Keratinocyte (primary cell): ENCODE data around the gene CGB5. TPM values are rescaled to one million over a fixed set of nuclear protein-coding genes. Genes with fewer than 3 reads are reported as not detected.
"Not testable (repeated sequence)": the region's sequence is repeated elsewhere in the genome, so short reads cannot be mapped to it uniquely, and the experiment has no call there.

ENCODE experiments used
- DNase-seq: peaks from one replicate; pipeline ENCODE4 v3.0.0-alpha.2; 2011; ENCODE audit warnings: low read depth, missing footprints, low spot score
- FAIRE-seq: peaks from 2 replicates; lab custom pipeline; 2011; peaks lifted over from hg19 to GRCh38; lab: Jason Lieb, UNC
- H2AFZ ChIP-seq: 2 replicates; pipeline ENCODE4 v1.6.0; 2012; ENCODE audit warnings: low read length, control low read depth, inconsistent platforms; ENCODE audit not compliant: control insufficient read depth
- H3K27ac ChIP-seq: 2 replicates; pipeline ENCODE4 v1.5.1; 2011; ENCODE audit warnings: low read length; ENCODE audit not compliant: control insufficient read depth, insufficient read depth
- H3K27me3 ChIP-seq: 3 replicates; pipeline ENCODE4 v1.6.0; 2011; ENCODE audit warnings: low read length; ENCODE audit not compliant: control insufficient read depth, insufficient read depth; ENCODE audit errors: extremely low read depth
- H3K36me3 ChIP-seq, 2 experiments: 2 replicates in 1 of 2; 3 replicates in 1 of 2; pipeline ENCODE4 v1.5.1; 2011; ENCODE audit warnings: low read length in 2 of 2, mild to moderate bottlenecking in 1 of 2; ENCODE audit not compliant: control insufficient read depth in 2 of 2, insufficient read depth in 2 of 2; ENCODE audit errors: extremely low read depth in 1 of 2
- H3K4me1 ChIP-seq: 3 replicates; pipeline ENCODE4 v1.5.1; 2011; ENCODE audit warnings: low read length; ENCODE audit not compliant: control insufficient read depth, insufficient read depth; ENCODE audit errors: extremely low read depth
- H3K4me2 ChIP-seq: 3 replicates; pipeline ENCODE4 v1.6.0; 2011; ENCODE audit warnings: low read depth, low read length; ENCODE audit not compliant: control insufficient read depth, insufficient read depth; ENCODE audit errors: extremely low read depth
- H3K4me3 ChIP-seq, 3 experiments: fragments of 200-600 bp in 1 of 3; sonication (generic) in 1 of 3; 2 replicates in 2 of 3; 3 replicates in 1 of 3; pipeline ENCODE4 v1.5.1; 2011 to 2016; ENCODE audit warnings: low read length in 3 of 3, mild to moderate bottlenecking in 3 of 3, control low read depth in 2 of 3, inconsistent platforms in 1 of 3, low read depth in 1 of 3, mixed read lengths in 1 of 3, mixed run types in 1 of 3, moderate library complexity in 1 of 3; ENCODE audit not compliant: control insufficient read depth in 2 of 3, insufficient read depth in 2 of 3; ENCODE audit errors: extremely low read depth in 1 of 3
- H3K79me2 ChIP-seq: 2 replicates; pipeline ENCODE4 v1.6.0; 2012; ENCODE audit warnings: low read length; ENCODE audit not compliant: control insufficient read depth, insufficient read depth
- H3K9ac ChIP-seq: 3 replicates; pipeline ENCODE4 v1.6.0; 2011; ENCODE audit warnings: low read length; ENCODE audit not compliant: control insufficient read depth, insufficient read depth; ENCODE audit errors: extremely low read depth
- H3K9me1 ChIP-seq: 3 replicates; pipeline ENCODE4 v1.6.0; 2011; ENCODE audit warnings: low read length; ENCODE audit not compliant: control insufficient read depth, insufficient read depth; ENCODE audit errors: extremely low read depth
- H3K9me3 ChIP-seq: 2 replicates; pipeline ENCODE4 v1.5.1; 2012; ENCODE audit warnings: low read depth, low read length; ENCODE audit not compliant: control insufficient read depth
- H4K20me1 ChIP-seq: 3 replicates; pipeline ENCODE4 v1.6.0; 2011; ENCODE audit warnings: low read length; ENCODE audit not compliant: control insufficient read depth, insufficient read depth; ENCODE audit errors: extremely low read depth
- dilution Hi-C: fragments of 300-500 bp; cut with MboI; formaldehyde crosslinking; loops from one replicate; pipeline ENCODE4 v1.7.0; 2020; ENCODE audit warnings: low sequenced_read_pairs; ENCODE audit not compliant: extremely low pct_ligation_motif_present
- polyA plus RNA-seq, 5 experiments: library from polyadenylated mRNA; depleted of rRNA in 3 of 5; stranded (reverse) in 3 of 5; stranded (forward) in 1 of 5; unstranded in 1 of 5; fragments of >200 nt; gene quantifications; 1 replicate in 1 of 5; 2 replicates in 3 of 5; 3 replicates in 1 of 5; pipeline versions ENCODE4 v1.2.1 to v1.2.3, GENCODE V29; 2011 to 2012; ENCODE audit warnings: missing spikeins in 2 of 5, low read depth in 1 of 5, low replicate concordance in 1 of 5
- TF ChIP-seq, protein P1 (sequence below), 3 experiments: IDR thresholded peaks in 1 of 3; conservative IDR thresholded peaks in 1 of 3; optimal IDR thresholded peaks in 1 of 3; 2 replicates in 2 of 3; 3 replicates in 1 of 3; pipeline versions ENCODE3 to v1.5.1; 2011; ENCODE audit warnings: low read length in 3 of 3, mild to moderate bottlenecking in 3 of 3, moderate library complexity in 2 of 3, control low read depth in 1 of 3, inconsistent platforms in 1 of 3; ENCODE audit not compliant: insufficient read depth in 2 of 3; ENCODE audit errors: extremely low read depth in 1 of 3

Gene CGB5
- polyA plus RNA-seq, 1 donor (not counting 4 experiments of a cell fraction or from before 2014, with no cell fraction given) = 0.21 TPM

DNA sequence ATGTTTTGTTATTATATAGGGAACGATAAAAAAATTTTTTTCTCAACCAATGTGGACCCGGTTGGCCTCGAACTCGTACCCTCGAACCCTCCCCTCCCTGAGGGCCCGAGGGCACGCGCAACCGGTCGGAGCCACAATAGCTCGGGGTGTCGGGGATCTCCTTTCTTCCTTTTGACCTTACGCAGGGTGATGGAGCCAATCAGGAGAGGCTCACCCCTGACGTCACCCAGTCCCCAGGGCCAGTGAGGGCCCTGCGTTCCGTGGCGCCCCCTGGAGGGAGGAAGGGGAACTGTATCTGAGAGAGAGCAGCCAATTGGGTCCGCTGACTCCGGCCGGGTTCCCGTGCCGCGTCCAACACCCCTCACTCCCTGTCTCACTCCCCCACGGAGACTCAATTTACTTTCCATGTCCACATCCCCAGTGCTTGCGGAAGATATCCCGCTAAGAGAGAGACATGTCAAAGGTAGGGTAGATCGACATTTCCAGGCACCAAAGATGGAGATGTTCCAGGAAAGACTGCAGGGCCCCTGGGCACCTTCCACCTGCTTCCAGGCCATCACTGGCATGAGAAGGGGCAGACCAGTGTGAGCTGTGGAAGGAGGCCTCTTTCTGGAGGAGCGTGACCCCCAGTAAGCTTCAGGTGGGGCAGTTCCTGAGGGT lies 11.9 kb upstream of the CGB5 start, which contains the start of gene CGB2:
Gene CGB2, plus strand, starts transcription at position 249 of the 660 bp plus-strand sequence. Its CDS starts 206 bp downstream, at position 455.
- DNase-seq, H3K9me3 ChIP-seq, dilution Hi-C loops, H3K9me1 ChIP-seq, H3K9ac ChIP-seq, H3K36me3 ChIP-seq, H3K27me3 ChIP-seq, H3K79me2 ChIP-seq, FAIRE-seq, H4K20me1 ChIP-seq, H3K4me3 ChIP-seq, H3K4me1 ChIP-seq, H2AFZ ChIP-seq, H3K4me2 ChIP-seq, H3K27ac ChIP-seq: not testable (repeated sequence)
- TF ChIP-seq, protein P1, sequence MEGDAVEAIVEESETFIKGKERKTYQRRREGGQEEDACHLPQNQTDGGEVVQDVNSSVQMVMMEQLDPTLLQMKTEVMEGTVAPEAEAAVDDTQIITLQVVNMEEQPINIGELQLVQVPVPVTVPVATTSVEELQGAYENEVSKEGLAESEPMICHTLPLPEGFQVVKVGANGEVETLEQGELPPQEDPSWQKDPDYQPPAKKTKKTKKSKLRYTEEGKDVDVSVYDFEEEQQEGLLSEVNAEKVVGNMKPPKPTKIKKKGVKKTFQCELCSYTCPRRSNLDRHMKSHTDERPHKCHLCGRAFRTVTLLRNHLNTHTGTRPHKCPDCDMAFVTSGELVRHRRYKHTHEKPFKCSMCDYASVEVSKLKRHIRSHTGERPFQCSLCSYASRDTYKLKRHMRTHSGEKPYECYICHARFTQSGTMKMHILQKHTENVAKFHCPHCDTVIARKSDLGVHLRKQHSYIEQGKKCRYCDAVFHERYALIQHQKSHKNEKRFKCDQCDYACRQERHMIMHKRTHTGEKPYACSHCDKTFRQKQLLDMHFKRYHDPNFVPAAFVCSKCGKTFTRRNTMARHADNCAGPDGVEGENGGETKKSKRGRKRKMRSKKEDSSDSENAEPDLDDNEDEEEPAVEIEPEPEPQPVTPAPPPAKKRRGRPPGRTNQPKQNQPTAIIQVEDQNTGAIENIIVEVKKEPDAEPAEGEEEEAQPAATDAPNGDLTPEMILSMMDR (optimal IDR thresholded peaks at IDR 0.05 in 1 of 3, IDR thresholded peaks at IDR 0.05 in 1 of 3, conservative IDR thresholded peaks at IDR 0.05 in 1 of 3; ENCODE audit: extremely low read depth in 1 of 3, insufficient read depth in 2 of 3, low read length in 3 of 3) = peak in 2 of 3 experiments; percentile 46

DNA sequence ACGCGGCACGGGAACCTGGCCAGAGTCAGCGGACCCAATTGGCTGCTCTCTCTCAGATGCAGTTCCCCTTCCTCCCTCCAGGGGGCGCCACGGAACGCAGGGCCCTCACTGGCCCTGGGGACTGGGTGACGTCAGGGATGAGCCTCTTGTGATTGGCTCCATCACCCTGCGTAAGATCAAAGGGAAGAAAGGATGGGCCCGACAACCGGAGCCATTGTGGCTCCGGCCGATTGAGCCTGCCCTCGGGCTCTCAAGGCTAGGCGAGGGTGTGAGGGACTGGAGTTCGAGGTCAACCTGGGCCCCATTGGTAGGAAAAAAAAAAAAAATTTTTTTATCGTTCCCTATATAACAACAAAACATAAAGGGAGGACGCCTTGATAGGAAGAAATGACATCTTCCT lies 6.8 kb upstream of the CGB5 start, which contains the start of gene CGB1:
Gene CGB1, minus strand, starts transcription at position 81 of the 400 bp plus-strand sequence. CDS start 184 bp downstream, outside the sequence.
- dilution Hi-C loops, H3K4me1 ChIP-seq, H3K79me2 ChIP-seq, H3K9me3 ChIP-seq, H3K36me3 ChIP-seq, H3K4me3 ChIP-seq, H3K9ac ChIP-seq, H2AFZ ChIP-seq, H3K27ac ChIP-seq, H3K4me2 ChIP-seq, FAIRE-seq, H3K27me3 ChIP-seq, H4K20me1 ChIP-seq, H3K9me1 ChIP-seq, DNase-seq: not testable (repeated sequence)
- TF ChIP-seq, protein P1 (optimal IDR thresholded peaks at IDR 0.05 in 1 of 3, IDR thresholded peaks at IDR 0.05 in 1 of 3, conservative IDR thresholded peaks at IDR 0.05 in 1 of 3; ENCODE audit: extremely low read depth in 1 of 3, insufficient read depth in 2 of 3, low read length in 3 of 3) = peak in 2 of 3 experiments; percentile 44 to 51

DNA sequence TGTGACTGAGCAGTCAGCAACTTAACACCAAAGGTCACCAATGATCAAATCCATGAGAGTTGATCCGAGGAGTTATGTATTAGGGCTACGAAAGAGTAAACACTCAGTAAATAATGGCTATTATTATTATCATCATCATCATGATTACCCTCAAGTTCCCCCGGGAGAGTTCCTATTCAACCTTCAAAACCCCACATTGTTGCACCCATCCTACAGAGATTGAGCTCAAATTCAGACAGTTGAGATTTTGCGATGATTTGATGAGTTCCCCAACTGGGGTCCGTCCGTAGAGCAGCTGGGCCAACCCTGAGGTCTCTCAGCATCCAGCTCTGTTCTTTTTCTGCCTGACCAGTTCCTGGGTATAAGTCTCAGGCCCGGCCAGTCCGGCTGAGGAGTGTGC lies 5.5 kb upstream of the CGB5 start:
- H3K36me3 ChIP-seq, H3K4me2 ChIP-seq, H3K79me2 ChIP-seq, H4K20me1 ChIP-seq, dilution Hi-C loops, H3K27ac ChIP-seq, H3K9ac ChIP-seq, H3K4me1 ChIP-seq, H2AFZ ChIP-seq, H3K9me3 ChIP-seq, DNase-seq, H3K27me3 ChIP-seq, H3K4me3 ChIP-seq, H3K9me1 ChIP-seq, FAIRE-seq: not testable (repeated sequence)
